SK-N-SH (cell line): ENCODE data around the gene OBSCN.

Experiments
- EP300 ChIP-seq, 2 experiments: IDR thresholded peaks; 2 replicates each; pipeline versions ENCODE4 v1.4.0 to v1.6.1; 2012; ENCODE audit warnings: borderline replicate concordance in 1 of 2, low read depth in 1 of 2, low read length in 1 of 2
- GABPA ChIP-seq: IDR thresholded peaks from 2 replicates; pipeline ENCODE4 v1.4.0; 2012; ENCODE audit warnings: low read depth, mild to moderate bottlenecking
- GATA2 ChIP-seq: sonication (generic); formaldehyde crosslinking; IDR thresholded peaks from 2 replicates; pipeline ENCODE4 v1.5.0; 2020; ENCODE audit warnings: mild to moderate bottlenecking, missing genetic modification reagents
- NRF1 ChIP-seq: IDR thresholded peaks from 2 replicates; pipeline ENCODE4 v1.6.1; 2012; ENCODE audit warnings: low read depth, mild to moderate bottlenecking, low read length
- POLR2AphosphoS5 ChIP-seq: IDR thresholded peaks from 2 replicates; pipeline ENCODE4 v1.6.1; 2012; ENCODE audit warnings: low read depth, low read length
- RXRA ChIP-seq: IDR thresholded peaks from 2 replicates; pipeline ENCODE4 v1.4.0; 2012; ENCODE audit warnings: low read depth, mild to moderate bottlenecking, borderline replicate concordance
- TAF1 ChIP-seq: IDR thresholded peaks from 2 replicates; pipeline ENCODE4 v1.6.1; 2012; ENCODE audit warnings: low read depth, mild to moderate bottlenecking, low read length, moderate library complexity, borderline replicate concordance
- TF ChIP-seq, protein P1 (sequence below): fragments of 200-600 bp; sonication (generic); IDR thresholded peaks from 2 replicates; pipeline ENCODE4 v1.6.1; 2017; ENCODE audit warnings: antibody characterized with exemption, mild to moderate bottlenecking, moderate library complexity
- TF ChIP-seq, protein P2 (sequence below): IDR thresholded peaks from 2 replicates; pipeline ENCODE4; 2012

DNA sequence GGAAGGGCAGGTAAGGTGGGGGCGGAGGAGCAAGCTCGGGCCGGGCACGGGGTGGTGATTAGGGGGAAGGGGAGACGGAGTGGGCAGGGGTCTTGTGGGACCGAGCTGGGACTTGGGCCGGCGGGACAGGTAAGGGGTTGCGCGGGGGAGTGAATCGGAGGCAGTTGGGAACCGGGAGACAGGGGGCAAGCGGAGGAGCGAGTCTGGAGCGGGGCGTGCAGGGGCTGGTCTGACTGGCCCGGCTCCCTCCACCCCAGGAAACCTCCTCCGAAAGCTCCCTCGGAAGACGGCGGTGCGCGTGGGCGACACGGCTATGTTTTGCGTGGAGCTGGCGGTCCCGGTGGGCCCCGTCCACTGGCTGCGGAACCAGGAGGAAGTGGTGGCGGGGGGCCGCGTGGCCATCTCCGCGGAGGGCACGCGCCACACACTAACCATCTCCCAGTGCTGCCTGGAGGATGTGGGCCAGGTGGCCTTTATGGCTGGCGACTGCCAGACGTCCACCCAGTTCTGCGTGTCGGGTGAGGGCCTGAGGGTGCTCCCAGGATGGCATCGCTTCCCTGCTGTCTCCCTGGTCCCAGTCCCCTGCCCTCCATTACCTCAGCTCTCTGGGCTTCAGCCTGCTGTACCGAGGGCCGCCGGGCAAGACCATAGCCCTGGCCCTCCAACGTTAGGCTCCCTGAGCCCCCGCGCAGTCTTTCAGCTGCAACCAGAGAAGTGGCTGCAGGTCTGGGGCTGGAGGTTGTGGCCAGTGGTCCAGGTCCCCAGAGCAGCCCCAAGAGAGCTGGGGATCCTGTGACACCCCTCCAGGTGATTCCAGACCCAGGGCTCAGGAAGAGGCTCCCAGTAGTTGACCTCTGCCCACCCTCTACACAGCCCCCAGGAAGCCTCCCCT is 6.3 kb downstream of the OBSCN start:
- TF ChIP-seq, protein P1, sequence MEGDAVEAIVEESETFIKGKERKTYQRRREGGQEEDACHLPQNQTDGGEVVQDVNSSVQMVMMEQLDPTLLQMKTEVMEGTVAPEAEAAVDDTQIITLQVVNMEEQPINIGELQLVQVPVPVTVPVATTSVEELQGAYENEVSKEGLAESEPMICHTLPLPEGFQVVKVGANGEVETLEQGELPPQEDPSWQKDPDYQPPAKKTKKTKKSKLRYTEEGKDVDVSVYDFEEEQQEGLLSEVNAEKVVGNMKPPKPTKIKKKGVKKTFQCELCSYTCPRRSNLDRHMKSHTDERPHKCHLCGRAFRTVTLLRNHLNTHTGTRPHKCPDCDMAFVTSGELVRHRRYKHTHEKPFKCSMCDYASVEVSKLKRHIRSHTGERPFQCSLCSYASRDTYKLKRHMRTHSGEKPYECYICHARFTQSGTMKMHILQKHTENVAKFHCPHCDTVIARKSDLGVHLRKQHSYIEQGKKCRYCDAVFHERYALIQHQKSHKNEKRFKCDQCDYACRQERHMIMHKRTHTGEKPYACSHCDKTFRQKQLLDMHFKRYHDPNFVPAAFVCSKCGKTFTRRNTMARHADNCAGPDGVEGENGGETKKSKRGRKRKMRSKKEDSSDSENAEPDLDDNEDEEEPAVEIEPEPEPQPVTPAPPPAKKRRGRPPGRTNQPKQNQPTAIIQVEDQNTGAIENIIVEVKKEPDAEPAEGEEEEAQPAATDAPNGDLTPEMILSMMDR = no peak
- TF ChIP-seq TAF1 (no peak), POLR2AphosphoS5 (no peak), RXRA (no peak), GABPA (no peak), EP300 (IDR thresholded peaks at IDR 0.05; ENCODE audit: borderline replicate concordance in 1 of 2, low read depth in 1 of 2, low read length in 1 of 2) (no peak), GATA2 (no peak), NRF1 (no peak)
- TF ChIP-seq, protein P2, sequence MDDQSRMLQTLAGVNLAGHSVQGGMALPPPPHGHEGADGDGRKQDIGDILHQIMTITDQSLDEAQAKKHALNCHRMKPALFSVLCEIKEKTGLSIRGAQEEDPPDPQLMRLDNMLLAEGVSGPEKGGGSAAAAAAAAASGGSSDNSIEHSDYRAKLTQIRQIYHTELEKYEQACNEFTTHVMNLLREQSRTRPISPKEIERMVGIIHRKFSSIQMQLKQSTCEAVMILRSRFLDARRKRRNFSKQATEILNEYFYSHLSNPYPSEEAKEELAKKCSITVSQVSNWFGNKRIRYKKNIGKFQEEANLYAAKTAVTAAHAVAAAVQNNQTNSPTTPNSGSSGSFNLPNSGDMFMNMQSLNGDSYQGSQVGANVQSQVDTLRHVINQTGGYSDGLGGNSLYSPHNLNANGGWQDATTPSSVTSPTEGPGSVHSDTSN = no peak
